ENCODE results near the gene KLHL6.

KLHL6 gene

DNA sequence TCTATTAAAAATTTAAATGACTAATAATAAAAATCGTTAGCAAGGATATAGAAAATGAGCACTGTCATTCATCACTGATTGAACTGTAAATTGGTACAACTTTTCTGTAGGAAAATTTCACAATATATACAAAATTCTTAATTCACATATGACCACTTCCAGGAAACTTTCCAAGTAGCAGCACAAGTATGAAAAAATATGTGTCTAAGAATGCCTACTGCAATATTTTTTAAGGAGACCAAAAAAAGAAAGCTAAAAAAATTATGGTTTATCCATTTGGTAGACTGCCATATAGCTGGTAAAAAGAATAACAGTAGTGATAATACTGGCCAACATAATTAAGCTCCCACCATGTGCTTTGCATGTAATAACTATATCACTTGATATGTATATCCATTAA lies 59.2 kb downstream of the KLHL6 start:
- Histone ChIP-seq H3K9me3 (no peaks in the 10 kb centered on the region), H3K27ac (no peak overlapping the region), H3K4me1 (ENCODE audit: control insufficient read depth in 1 of 2, insufficient read depth in 1 of 2, low read depth in 1 of 2, low read length in 1 of 2) (no peaks in the 10 kb centered on the region), H3K36me3 (peaks cover 80% of the 10 kb centered on the region), H3K4me3 (ENCODE audit: low read depth in 1 of 2, low read length in 1 of 2) (no peak overlapping the region), H3K27me3 (no peaks in the 10 kb centered on the region)
- TF ChIP-seq, protein P1, sequence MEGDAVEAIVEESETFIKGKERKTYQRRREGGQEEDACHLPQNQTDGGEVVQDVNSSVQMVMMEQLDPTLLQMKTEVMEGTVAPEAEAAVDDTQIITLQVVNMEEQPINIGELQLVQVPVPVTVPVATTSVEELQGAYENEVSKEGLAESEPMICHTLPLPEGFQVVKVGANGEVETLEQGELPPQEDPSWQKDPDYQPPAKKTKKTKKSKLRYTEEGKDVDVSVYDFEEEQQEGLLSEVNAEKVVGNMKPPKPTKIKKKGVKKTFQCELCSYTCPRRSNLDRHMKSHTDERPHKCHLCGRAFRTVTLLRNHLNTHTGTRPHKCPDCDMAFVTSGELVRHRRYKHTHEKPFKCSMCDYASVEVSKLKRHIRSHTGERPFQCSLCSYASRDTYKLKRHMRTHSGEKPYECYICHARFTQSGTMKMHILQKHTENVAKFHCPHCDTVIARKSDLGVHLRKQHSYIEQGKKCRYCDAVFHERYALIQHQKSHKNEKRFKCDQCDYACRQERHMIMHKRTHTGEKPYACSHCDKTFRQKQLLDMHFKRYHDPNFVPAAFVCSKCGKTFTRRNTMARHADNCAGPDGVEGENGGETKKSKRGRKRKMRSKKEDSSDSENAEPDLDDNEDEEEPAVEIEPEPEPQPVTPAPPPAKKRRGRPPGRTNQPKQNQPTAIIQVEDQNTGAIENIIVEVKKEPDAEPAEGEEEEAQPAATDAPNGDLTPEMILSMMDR (IDR thresholded peaks at IDR 0.05): no peak

DNA sequence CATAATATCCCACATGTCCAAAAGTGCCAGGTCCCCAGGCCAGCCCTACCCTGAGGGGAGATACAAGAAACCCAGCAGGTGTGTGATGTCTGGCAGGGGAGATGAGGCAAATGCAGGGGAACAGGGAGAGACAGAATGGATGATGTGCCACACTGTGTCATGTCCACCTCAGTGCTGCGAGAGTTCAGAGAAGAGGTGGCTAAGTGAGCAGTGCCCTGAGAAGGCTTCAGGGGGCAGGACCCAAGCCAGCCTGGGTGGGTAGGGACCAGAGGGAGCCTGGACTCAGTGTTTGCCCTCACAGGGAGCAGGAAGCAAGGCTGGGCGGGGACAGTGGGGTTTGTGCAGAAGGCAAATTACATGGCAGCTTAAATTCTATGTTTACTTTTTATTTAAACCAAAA lies 61.2 kb downstream of the KLHL6 start:
- Histone ChIP-seq H3K27me3 (no peaks in the 10 kb centered on the region), H3K4me3 (ENCODE audit: low read depth in 1 of 2, low read length in 1 of 2) (no peak overlapping the region), H3K4me1 (ENCODE audit: control insufficient read depth in 1 of 2, insufficient read depth in 1 of 2, low read depth in 1 of 2, low read length in 1 of 2) (no peaks in the 10 kb centered on the region), H3K36me3 (peaks cover 78% of the 10 kb centered on the region), H3K27ac (no peak overlapping the region), H3K9me3 (no peaks in the 10 kb centered on the region)
- TF ChIP-seq, protein P1 (IDR thresholded peaks at IDR 0.05): no peak

DNA sequence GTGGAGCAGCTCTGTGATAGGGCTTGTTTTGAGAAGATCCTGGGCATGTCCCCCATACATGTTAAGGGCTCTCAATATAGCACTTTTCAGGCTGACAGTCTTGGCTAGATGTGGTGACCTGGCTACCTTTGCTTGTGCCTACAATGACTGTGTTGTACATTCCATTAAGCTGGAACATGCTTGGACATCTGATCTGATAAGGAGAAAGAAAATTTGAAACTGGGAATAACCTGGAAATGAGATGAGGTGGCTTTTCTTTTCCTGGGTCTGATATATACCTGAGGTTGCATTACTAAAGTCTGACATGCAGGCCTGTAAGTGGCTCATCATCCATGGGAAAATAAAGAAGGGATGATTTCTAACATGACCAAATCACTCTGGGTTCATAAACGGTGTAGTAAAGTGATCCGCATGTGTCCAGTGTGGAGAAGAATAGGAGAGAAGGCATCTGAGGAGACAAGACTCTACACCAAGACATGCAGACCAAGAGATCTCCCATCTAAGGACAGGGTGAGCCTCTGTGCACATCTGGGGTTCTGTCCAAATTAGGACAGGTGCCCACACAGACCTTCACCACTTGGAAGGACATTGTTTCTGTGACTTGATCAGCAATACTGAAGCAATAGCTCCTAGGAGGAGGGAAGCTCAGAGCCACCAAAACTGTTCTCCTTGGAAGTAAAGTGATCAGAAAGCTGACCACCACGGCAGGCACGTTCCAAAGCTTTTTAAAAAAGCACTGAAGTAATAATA lies 62.0 kb downstream of the KLHL6 start:
- Histone ChIP-seq H3K36me3 (peaks cover 76% of the 10 kb centered on the region), H3K4me1 (ENCODE audit: control insufficient read depth in 1 of 2, insufficient read depth in 1 of 2, low read depth in 1 of 2, low read length in 1 of 2) (no peaks in the 10 kb centered on the region), H3K27me3 (no peaks in the 10 kb centered on the region), H3K27ac (no peak overlapping the region), H3K9me3 (no peaks in the 10 kb centered on the region), H3K4me3 (ENCODE audit: low read depth in 1 of 2, low read length in 1 of 2) (no peak overlapping the region)
- TF ChIP-seq, protein P1 (IDR thresholded peaks at IDR 0.05): no peak

DNA sequence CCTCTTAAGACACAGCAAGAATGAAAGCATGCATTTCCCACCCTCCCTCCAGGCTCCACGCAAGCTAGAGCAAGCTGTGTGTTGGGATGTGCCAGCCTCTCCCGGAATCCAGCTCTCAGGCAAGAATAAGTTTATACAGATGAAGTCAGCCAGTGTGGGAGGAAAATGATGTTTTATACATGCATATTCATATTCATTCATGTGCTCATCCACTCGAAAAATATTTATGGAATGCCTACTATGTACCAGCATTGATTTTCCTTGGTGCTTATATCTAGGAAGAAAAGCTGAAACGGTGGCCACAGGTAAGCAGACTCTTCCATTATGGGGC lies 62.7 kb downstream of the KLHL6 start:
- TF ChIP-seq, protein P1 (IDR thresholded peaks at IDR 0.05): no peak
- no peaks in the 10 kb centered on the region for H3K27me3 ChIP-seq
- H3K4me3 ChIP-seq (ENCODE audit: low read depth in 1 of 2, low read length in 1 of 2): no peak overlapping the region
- no peak overlapping the region for H3K27ac ChIP-seq
- no peaks in the 10 kb centered on the region for H3K9me3 ChIP-seq
- H3K36me3 ChIP-seq: peaks cover 69% of the 10 kb centered on the region
- no peaks in the 10 kb centered on the region for H3K4me1 ChIP-seq (ENCODE audit: control insufficient read depth in 1 of 2, insufficient read depth in 1 of 2, low read depth in 1 of 2, low read length in 1 of 2)

DNA sequence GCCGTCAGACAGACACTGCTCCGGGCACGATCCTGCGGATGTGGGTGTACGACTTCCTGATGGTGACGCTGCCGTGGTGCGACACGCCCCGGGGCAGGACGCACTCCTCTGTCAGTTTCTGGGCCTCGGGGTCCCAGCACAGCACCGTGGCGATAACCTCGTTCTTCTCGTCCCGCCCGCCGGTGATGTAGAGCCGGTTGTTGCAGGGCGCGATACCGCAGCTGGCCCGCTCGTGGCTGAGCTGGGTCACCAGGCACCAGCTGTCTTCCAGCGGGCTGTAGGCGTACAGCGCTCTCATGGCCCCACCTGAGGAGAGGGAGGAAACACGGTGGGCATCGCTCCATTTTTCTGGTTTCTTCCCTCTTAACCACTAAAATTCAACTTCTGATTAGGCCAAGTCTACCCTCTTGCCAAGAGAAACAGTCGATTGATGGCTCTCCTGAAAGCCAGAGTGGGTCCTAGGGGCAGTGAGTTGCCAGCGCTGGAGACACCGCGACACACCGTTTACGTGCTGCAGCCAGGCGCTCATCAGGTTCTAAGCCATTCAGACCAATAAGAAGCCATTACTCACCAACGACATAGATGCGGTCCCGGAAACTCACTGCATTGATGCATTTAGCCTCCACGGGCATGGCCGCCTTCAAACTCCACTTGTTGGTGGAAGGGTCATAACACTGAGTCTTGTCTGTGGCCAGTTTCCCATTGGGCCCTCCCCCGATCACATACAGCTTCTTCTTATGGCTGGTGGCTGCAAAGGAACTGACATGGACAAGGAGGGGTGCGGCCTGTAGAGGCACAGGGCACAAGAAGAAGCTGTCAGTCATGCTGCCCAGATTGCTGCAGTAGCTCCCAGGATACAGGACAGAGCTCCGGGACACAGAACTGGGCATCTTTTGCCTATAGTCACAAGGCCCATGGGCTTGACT lies 63.3 kb downstream of the KLHL6 start:
- no peaks in the 10 kb centered on the region for H3K27me3 ChIP-seq
- no peak overlapping the region for H3K4me3 ChIP-seq (ENCODE audit: low read depth in 1 of 2, low read length in 1 of 2)
- no peak overlapping the region for H3K27ac ChIP-seq
- TF ChIP-seq, protein P1 (IDR thresholded peaks at IDR 0.05): no peak
- H3K36me3 ChIP-seq: peaks cover 63% of the 10 kb centered on the region
- no peaks in the 10 kb centered on the region for H3K9me3 ChIP-seq
- H3K4me1 ChIP-seq (ENCODE audit: control insufficient read depth in 1 of 2, insufficient read depth in 1 of 2, low read depth in 1 of 2, low read length in 1 of 2): no peaks in the 10 kb centered on the region

Measured in neutrophil (primary cell).